Activated CD8-positive, alpha-beta T cell treated with anti-CD3 and anti-CD28 coated beads for 36 hours (primary cell): ENCODE data around the gene HRH4. TPM values are rescaled to one million over a fixed set of nuclear protein-coding genes. Genes with fewer than 3 reads are reported as not detected.

ENCODE experiments used
- ATAC-seq: fragments of 200-7000 bp; cut with Tn5 transposase; one replicate; pipeline ENCODE4 v1.10.0; 2021; ENCODE audit warnings: mild to moderate bottlenecking, moderate library complexity
- CTCF ChIA-PET: fragments of 350-600 bp; sonication (Branson Sonifier 250); formaldehyde crosslinking; loops from one replicate; lab custom pipeline; 2021; ENCODE audit warnings: antibody characterized with exemption; lab: Charles Lee
- POLR2A ChIA-PET: fragments of 350-600 bp; sonication (Branson Sonifier 250); formaldehyde crosslinking; loops from one replicate; lab custom pipeline; 2021; ENCODE audit warnings: antibody characterized with exemption; lab: Charles Lee
- DNase-seq: peaks from one replicate; pipeline ENCODE4 v3.0.0-alpha.2; 2020
- H3K27ac Mint-ChIP-seq: one replicate; pipeline ENCODE4 v1.8.0; 2021; ENCODE audit warnings: mild to moderate bottlenecking, mixed read lengths
- H3K27me3 Mint-ChIP-seq: one replicate; pipeline ENCODE4 v1.8.0; 2021; ENCODE audit warnings: mixed read lengths
- H3K36me3 Mint-ChIP-seq: one replicate; pipeline ENCODE4 v1.8.0; 2021; ENCODE audit warnings: low read depth, mixed read lengths
- H3K4me1 Mint-ChIP-seq: one replicate; pipeline ENCODE4 v1.8.0; 2021; ENCODE audit warnings: low read depth, mixed read lengths
- H3K4me3 Mint-ChIP-seq: one replicate; pipeline ENCODE4 v1.8.0; 2021; ENCODE audit warnings: mild to moderate bottlenecking, moderate library complexity, mixed read lengths
- H3K9me3 Mint-ChIP-seq: one replicate; pipeline ENCODE4 v1.8.0; 2021; ENCODE audit warnings: mixed read lengths
- intact Hi-C: fragments of 100-400 bp; cut with micrococcal nuclease; formaldehyde crosslinking; loops from one replicate; pipeline ENCODE4 v1.10.0; 2022
- total RNA-seq, 2 experiments: library from RNA; stranded (reverse); gene quantifications; one replicate each; pipeline ENCODE4 v1.2.3, GENCODE V29; 2021
- TF ChIP-seq, protein P1 (sequence below): fragments of 200-600 bp; IDR thresholded peaks from one replicate; pipeline ENCODE4 v1.8.0; 2022; ENCODE audit warnings: antibody characterized with exemption, mild to moderate bottlenecking

The HRH4 gene
- total RNA-seq, 2 experiments from 2014 or later = not detected

DNA sequence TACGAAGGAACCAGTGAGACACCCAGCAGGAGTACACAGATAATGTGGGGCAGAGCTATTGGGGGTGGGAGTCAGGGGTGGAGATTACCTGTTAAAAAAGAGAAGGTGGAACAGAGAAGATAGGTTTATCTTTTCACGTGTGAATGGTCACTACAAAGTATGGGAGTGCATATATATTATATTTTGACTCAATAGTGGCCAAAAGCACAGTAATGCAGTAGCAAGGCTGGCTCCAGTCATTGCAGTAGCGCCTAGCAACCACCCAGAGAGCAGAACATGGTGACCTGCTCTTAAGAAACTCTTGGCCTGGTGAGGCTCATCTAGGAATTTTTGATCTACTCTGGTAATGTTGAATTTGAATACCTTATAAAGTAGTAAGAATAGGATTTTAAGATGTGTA is 33.0 kb upstream of the HRH4 start:
- Mint-ChIP-seq H3K9me3 (peaks cover 7% of the 10 kb centered on the region), H3K36me3 (peaks cover 29% of the 10 kb centered on the region), H3K4me1 (peaks cover 23% of the 10 kb centered on the region), H3K4me3 (peak overlapping the region; percentile 83), H3K27me3 (peaks cover 11% of the 10 kb centered on the region), H3K27ac (peak overlapping the region; percentile 93)
- DNase-seq (peak; percentile 5), ATAC-seq (no peak)
- intact Hi-C loops = no loop called here
- ChIA-PET POLR2A (interaction anchor here (1.4 to 2.1 kb wide), 2 partner anchors 14 to 30 kb away, joined by 5 to 8 read pairs; partner anchors contain the start of gene OSBPL1A), CTCF (interaction anchor here (0.8 to 1.5 kb wide), 2 partner anchors 61 to 67 kb away, joined by 3 read pairs; no protein-coding TSS in a partner anchor)
- TF ChIP-seq, protein P1, sequence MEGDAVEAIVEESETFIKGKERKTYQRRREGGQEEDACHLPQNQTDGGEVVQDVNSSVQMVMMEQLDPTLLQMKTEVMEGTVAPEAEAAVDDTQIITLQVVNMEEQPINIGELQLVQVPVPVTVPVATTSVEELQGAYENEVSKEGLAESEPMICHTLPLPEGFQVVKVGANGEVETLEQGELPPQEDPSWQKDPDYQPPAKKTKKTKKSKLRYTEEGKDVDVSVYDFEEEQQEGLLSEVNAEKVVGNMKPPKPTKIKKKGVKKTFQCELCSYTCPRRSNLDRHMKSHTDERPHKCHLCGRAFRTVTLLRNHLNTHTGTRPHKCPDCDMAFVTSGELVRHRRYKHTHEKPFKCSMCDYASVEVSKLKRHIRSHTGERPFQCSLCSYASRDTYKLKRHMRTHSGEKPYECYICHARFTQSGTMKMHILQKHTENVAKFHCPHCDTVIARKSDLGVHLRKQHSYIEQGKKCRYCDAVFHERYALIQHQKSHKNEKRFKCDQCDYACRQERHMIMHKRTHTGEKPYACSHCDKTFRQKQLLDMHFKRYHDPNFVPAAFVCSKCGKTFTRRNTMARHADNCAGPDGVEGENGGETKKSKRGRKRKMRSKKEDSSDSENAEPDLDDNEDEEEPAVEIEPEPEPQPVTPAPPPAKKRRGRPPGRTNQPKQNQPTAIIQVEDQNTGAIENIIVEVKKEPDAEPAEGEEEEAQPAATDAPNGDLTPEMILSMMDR = no peak

GRCh38 chr18:24428709-24429108 is 31.7 kb upstream of the HRH4 start:
- Mint-ChIP-seq H3K9me3 (peaks cover 7% of the 10 kb centered on the region), H3K4me1 (peaks cover 23% of the 10 kb centered on the region), H3K27ac (no peak overlapping the region), H3K27me3 (peaks cover 2% of the 10 kb centered on the region), H3K36me3 (peaks cover 33% of the 10 kb centered on the region), H3K4me3 (no peak overlapping the region)
- DNase-seq (no peak), ATAC-seq (no peak)
- ChIA-PET CTCF (interaction anchor here (0.8 to 2.3 kb wide), 3 partner anchors 13 to 69 kb away, joined by 3 to 10 read pairs (median 6); no protein-coding TSS in a partner anchor), POLR2A (interaction anchor here (0.6 kb wide), 1 partner anchor 115 kb away, joined by 3 read pairs; no protein-coding TSS in a partner anchor)
- intact Hi-C loops = no loop called here
- TF ChIP-seq, protein P1 = no peak

GRCh38 chr18:24429188-24429587 is 31.2 kb upstream of the HRH4 start:
- peaks cover 23% of the 10 kb centered on the region for H3K4me1 Mint-ChIP-seq
- TF ChIP-seq, protein P1 = no peak
- ATAC-seq (no peak), DNase-seq (no peak)
- peaks cover 33% of the 10 kb centered on the region for H3K36me3 Mint-ChIP-seq
- ChIA-PET CTCF (interaction anchor here (1.4 to 2.3 kb wide), 2 partner anchors 60 to 70 kb away, joined by 6 to 10 read pairs; no protein-coding TSS in a partner anchor), POLR2A (interaction anchor here (0.6 kb wide), 1 partner anchor 114 kb away, joined by 3 read pairs; no protein-coding TSS in a partner anchor)
- H3K27ac Mint-ChIP-seq = no peak overlapping the region
- intact Hi-C loops = no loop called here
- no peak overlapping the region for H3K4me3 Mint-ChIP-seq
- H3K9me3 Mint-ChIP-seq = peaks cover 7% of the 10 kb centered on the region
- H3K27me3 Mint-ChIP-seq = no peaks in the 10 kb centered on the region

GRCh38 chr18:24432618-24433017 is 27.8 kb upstream of the HRH4 start:
- intact Hi-C loops = no loop called here
- TF ChIP-seq, protein P1 = no peak
- Mint-ChIP-seq H3K27me3 (no peaks in the 10 kb centered on the region), H3K36me3 (peaks cover 22% of the 10 kb centered on the region), H3K27ac (no peak overlapping the region), H3K4me1 (peaks cover 18% of the 10 kb centered on the region), H3K4me3 (no peak overlapping the region), H3K9me3 (no peaks in the 10 kb centered on the region)
- ChIA-PET CTCF (interaction anchor here (0.6 to 2.9 kb wide), 5 partner anchors 11 to 75 kb away, joined by 3 to 15 read pairs (median 3); no protein-coding TSS in a partner anchor), POLR2A (no interaction called here)
- no peak for ATAC-seq
- DNase-seq = no peak

DNA sequence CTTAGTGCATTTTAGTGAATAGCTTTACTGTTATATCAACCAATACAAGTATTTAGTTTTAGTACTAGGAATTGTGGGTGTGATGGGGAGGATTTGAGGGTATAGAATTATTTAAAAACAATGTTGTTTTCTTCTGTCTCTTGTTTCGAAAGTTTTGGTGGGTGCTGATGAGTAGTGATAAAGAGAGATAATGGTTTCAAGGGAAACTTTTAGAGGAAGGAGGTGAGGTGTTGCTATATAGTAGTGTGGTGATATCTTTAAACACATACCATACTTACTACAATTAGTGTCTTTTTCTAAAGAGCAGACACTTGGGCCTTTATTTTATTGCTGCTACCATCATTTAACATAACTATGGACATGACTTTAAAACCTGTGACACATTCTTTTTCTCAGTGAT is 23.5 kb upstream of the HRH4 start:
- CTCF ChIA-PET = interaction anchor here (0.6 to 1.9 kb wide), 3 partner anchors 8 to 52 kb away, joined by 3 to 11 read pairs (median 5); no protein-coding TSS in a partner anchor
- POLR2A ChIA-PET = no interaction called here
- ATAC-seq (no peak), DNase-seq (no peak)
- Mint-ChIP-seq H3K36me3 (peaks cover 26% of the 10 kb centered on the region), H3K27me3 (no peaks in the 10 kb centered on the region), H3K4me3 (no peak overlapping the region), H3K4me1 (peaks cover 6% of the 10 kb centered on the region), H3K27ac (no peak overlapping the region), H3K9me3 (no peaks in the 10 kb centered on the region)
- intact Hi-C loops = no loop called here
- TF ChIP-seq, protein P1 = no peak
